HL-60 (cell line): ENCODE measurements around the gene CALHM2.

Source experiments
- CTCF ChIP-seq: IDR thresholded peaks from one replicate; pipeline ENCODE4 v1.5.1; 2011; ENCODE audit warnings: low read length, control low read depth, inconsistent platforms; ENCODE audit not compliant: insufficient read depth
- POLR2AphosphoS5 ChIP-seq: IDR thresholded peaks from 2 replicates; pipeline ENCODE4 v1.6.1; 2012; ENCODE audit warnings: low read depth

- TF ChIP-seq CTCF (no peak), POLR2AphosphoS5 (no peak)
These were observed 39.7 kb upstream of the CALHM2 start for GRCh38 chr10:103491729-103492364.
